Measurements from ENCODE around the gene P3H4. TPM values are rescaled to one million over a fixed set of nuclear protein-coding genes. Genes with fewer than 3 reads are reported as not detected.

P3H4 gene
- total and polyA plus RNA-seq, 2 experiments from 2014 or later, result 118 to 138 TPM

DNA sequence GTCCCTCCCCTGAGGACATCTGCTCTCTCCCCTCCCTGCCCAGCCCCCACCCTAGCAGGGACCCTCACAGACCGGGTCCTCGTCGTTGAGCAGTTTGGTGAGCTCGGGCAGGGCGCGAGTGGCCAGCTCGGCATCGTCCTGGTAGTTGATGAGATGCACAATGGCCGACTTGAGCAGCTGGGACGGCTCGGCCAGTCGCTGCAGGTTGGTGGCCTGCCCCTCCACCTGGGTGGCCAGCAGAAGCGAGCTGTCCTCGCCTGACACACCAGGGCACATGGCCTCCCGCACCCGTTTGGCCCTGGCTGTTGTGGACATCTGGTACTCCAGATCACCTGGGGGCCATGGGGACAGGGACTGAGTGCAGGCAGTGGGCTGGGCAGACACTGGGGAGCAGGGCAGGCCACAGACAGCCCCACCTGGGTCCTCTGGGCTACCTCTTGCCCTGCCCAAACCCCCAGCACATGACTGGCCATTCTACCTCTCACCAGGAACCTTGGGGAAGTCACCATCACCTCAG lies 42.3 kb downstream of the P3H4 start:
- H3K4me1 ChIP-seq (ENCODE audit: low read depth), result peaks cover 15% of the 10 kb centered on the region
- DNase-seq (ENCODE audit: low read depth in 1 of 2, low spot score in 1 of 2), result no peak
- H3K4me3 ChIP-seq, result no peak overlapping the region
- H3K36me3 ChIP-seq, result peaks cover 60% of the 10 kb centered on the region
- no peak overlapping the region for H3K27ac ChIP-seq
- no peaks in the 10 kb centered on the region for H3K27me3 ChIP-seq
- no peaks in the 10 kb centered on the region for H3K9me3 ChIP-seq (ENCODE audit: low read depth)
- TF ChIP-seq, protein P1, sequence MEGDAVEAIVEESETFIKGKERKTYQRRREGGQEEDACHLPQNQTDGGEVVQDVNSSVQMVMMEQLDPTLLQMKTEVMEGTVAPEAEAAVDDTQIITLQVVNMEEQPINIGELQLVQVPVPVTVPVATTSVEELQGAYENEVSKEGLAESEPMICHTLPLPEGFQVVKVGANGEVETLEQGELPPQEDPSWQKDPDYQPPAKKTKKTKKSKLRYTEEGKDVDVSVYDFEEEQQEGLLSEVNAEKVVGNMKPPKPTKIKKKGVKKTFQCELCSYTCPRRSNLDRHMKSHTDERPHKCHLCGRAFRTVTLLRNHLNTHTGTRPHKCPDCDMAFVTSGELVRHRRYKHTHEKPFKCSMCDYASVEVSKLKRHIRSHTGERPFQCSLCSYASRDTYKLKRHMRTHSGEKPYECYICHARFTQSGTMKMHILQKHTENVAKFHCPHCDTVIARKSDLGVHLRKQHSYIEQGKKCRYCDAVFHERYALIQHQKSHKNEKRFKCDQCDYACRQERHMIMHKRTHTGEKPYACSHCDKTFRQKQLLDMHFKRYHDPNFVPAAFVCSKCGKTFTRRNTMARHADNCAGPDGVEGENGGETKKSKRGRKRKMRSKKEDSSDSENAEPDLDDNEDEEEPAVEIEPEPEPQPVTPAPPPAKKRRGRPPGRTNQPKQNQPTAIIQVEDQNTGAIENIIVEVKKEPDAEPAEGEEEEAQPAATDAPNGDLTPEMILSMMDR (IDR thresholded peaks at IDR 0.05; ENCODE audit: low read depth, low read length), result no peak

DNA sequence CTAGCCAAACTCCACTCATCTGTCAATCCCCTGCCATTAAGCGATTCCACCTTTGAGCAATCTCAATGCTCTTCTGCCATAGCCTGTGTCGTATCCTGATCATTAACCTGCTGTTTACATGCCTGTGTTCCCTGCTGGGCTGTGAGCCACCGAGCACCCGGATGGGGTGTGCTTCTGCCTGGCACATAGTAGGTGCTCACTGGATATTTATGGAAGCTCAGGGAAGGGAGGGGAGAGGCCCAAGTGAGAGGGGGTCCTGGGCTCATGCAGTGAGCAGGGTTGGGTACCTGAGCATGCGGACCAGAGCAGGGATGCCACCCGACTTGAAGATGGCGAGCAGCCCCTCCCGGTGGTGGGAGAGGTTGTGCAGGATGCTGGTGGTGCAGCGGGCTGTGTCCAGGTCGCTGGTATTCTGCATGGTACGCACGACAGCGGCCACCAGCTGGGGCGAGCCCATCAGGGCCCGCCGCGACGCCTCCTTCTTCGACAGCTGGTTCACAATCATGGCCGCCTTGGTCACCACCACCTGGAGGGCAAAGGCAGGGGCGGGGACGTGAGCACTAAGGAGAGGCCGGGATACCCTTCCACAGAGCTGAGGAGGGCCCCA lies 43.0 kb downstream of the P3H4 start:
- DNase-seq (ENCODE audit: low read depth in 1 of 2, low spot score in 1 of 2), result no peak
- H3K36me3 ChIP-seq, result peaks cover 64% of the 10 kb centered on the region
- TF ChIP-seq, protein P1 (IDR thresholded peaks at IDR 0.05; ENCODE audit: low read depth, low read length), result no peak

DNA sequence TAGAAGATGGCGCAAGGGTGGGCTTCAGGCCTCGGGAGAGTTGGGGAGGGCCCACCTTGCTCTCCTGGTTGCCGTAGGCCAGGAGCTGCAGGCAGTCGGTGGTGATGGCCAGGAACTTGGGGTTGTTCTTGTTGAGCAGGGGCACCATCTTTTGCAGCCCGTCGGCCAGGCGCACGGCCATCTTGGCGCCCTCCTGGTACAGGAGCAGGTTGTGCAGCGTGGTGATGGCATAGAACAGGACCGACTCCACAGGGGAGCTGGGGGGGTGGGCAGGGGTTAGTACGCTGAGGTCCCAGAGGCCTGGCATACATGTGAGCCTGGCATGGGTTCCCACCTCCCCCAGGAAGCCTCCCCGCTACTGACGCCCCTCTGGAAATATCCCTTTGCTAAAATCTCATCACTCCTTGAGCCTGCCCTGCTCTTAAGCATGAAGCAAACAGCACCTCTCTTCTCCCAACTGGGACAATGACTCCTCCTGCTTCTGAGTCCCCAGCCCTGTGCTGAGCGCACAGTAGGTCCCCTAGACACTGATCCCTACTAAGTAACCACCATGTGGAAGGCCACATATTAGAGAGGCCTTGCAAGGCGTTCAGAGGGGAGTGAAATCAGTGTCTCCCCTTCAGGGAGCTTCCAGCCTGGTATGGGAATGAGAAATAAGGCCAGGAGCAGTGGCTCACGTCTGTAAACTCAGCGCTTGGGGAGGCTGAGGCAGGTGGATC lies 44.3 kb downstream of the P3H4 start:
- TF ChIP-seq, protein P1 (IDR thresholded peaks at IDR 0.05; ENCODE audit: low read depth, low read length), result no peak

More for the DNA sequence above, 43.0 kb downstream of the P3H4 start:
- no peaks in the 10 kb centered on the region for H3K9me3 ChIP-seq (ENCODE audit: low read depth)
- no peak overlapping the region for H3K27ac ChIP-seq
- peaks cover 9% of the 10 kb centered on the region for H3K4me1 ChIP-seq (ENCODE audit: low read depth)
- no peak overlapping the region for H3K4me3 ChIP-seq
- no peaks in the 10 kb centered on the region for H3K27me3 ChIP-seq

DNA sequence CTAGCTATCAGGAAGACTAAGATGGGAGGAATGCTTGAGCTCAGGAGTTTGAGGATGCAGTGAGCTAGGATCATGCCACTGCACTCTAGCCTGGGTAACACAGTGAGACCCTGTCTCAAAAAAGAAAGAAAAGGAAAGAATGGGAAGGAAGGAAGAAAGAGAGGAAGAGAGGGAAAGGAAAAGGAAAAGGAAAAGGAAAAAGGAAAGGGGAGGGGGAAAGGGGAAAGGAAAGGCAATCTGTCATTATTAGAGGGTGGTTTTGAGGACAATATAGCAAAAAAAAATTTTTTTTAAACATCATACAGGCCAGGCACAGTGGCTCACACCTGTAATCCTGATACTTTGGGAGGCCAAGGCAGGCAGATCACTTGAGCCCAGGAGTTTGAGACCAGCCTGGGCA lies 45.6 kb downstream of the P3H4 start:
- Histone ChIP-seq H3K4me1 (ENCODE audit: low read depth) (no peaks in the 10 kb centered on the region), H3K27ac (no peak overlapping the region), H3K4me3 (no peak overlapping the region), H3K36me3 (peaks cover 81% of the 10 kb centered on the region), H3K27me3 (no peaks in the 10 kb centered on the region), H3K9me3 (ENCODE audit: low read depth) (no peaks in the 10 kb centered on the region)
- DNase-seq (ENCODE audit: low read depth in 1 of 2, low spot score in 1 of 2), result no peak
- TF ChIP-seq, protein P1 (IDR thresholded peaks at IDR 0.05; ENCODE audit: low read depth, low read length), result no peak

More for the DNA sequence above, 44.3 kb downstream of the P3H4 start:
- DNase-seq (ENCODE audit: low read depth in 1 of 2, low spot score in 1 of 2), result no peak
- H3K27me3 ChIP-seq, result no peaks in the 10 kb centered on the region
- H3K4me1 ChIP-seq (ENCODE audit: low read depth), result no peaks in the 10 kb centered on the region
- no peaks in the 10 kb centered on the region for H3K9me3 ChIP-seq (ENCODE audit: low read depth)
- peaks cover 77% of the 10 kb centered on the region for H3K36me3 ChIP-seq
- no peak overlapping the region for H3K27ac ChIP-seq
- H3K4me3 ChIP-seq, result no peak overlapping the region

DNA sequence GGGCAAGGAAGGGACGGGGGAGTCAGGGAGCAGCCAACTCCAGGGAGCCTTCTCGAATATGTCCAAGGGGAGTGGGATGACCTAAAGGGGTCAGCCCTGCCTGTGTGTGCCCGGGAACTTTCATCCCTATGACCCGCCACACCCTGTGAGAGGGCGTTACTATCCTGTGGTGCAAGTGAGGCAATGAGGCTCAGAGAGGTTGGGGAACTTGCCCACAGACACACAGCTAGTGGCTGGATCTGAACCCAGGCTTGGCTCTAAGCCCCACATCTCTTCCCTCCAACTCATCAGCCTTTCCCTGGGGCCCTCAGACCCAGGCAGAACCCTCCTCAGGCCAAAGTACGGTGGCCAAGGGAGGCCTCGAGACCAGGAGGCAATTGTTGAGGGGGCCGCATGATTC lies 48.4 kb downstream of the P3H4 start:
- Histone ChIP-seq H3K4me3 (no peak overlapping the region), H3K36me3 (peaks cover 76% of the 10 kb centered on the region), H3K9me3 (ENCODE audit: low read depth) (no peaks in the 10 kb centered on the region), H3K27me3 (no peaks in the 10 kb centered on the region), H3K4me1 (ENCODE audit: low read depth) (no peaks in the 10 kb centered on the region), H3K27ac (no peak overlapping the region)
- TF ChIP-seq, protein P1 (IDR thresholded peaks at IDR 0.05; ENCODE audit: low read depth, low read length), result no peak
- DNase-seq (ENCODE audit: low read depth in 1 of 2, low spot score in 1 of 2), result no peak
